DMS53 treated with DMSO at 0.1 percent for 48 hours (cell line): Measurements from ENCODE around the gene GATA3.

ENCODE experiments used
- DNase-seq: peaks from one replicate; lab custom pipeline; 2025; ENCODE audit not compliant: unreplicated experiment; lab: John Stamatoyannopoulos, UW

GATA3 gene

DNA sequence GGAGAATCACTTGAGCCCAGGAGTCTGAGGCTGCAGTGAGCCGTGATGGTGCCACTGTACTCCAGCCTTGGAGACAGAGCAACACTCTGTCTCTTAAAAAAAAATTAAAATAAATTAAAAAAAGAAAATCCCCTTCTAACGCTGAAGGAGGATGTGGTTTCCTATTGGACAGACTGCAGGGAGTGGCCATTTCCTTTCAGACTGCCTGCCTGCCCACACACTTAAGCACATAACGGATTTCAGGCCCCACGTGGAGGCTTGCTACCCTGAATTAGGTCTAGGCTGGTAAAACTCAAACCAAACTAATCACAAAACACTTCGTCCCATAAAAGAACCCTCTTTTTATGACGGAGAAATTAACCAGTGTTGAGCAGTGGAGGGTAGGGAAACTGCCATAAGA is 34.0 kb downstream of the GATA3 start:
- DNase-seq = no peak

DNA sequence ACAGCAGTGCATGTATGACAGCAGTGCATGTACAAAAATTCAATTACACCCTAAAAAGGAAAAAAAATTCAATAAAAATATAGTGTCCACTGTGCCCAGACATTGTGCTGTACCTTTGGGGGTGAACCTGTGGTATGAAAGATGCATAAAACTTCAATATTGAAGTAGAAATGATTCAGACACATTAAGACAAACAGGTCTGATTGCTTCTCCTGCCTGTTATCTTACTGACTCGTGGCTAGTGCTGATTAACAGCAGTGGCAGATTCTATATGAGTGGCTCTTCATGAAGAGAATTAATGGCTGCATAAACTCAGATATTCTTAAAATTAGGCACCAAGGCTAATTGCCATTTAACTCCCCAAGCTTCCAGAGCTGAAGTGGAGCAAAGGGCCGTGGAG is 37.9 kb downstream of the GATA3 start:
- DNase-seq = no peak

DNA sequence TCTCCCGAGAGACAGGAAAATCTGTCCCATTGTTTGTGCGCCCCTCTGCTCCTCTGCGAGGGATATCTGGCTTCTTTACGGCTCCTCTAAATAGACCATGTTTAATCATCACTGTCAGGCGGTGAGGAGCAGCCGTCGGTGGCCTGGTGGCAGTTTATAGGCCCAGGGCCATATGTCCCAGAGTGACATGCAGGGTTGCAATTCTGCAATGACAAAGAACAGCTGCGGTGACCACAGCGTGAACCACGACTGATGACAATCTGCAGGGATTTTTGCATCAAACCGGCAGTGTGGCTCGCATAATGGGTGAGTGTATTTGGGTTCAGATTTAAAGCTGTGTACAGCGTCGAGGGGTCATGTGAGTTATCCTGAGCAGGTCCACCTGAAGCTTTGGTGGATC is 41.5 kb downstream of the GATA3 start:
- no peak for DNase-seq

DNA sequence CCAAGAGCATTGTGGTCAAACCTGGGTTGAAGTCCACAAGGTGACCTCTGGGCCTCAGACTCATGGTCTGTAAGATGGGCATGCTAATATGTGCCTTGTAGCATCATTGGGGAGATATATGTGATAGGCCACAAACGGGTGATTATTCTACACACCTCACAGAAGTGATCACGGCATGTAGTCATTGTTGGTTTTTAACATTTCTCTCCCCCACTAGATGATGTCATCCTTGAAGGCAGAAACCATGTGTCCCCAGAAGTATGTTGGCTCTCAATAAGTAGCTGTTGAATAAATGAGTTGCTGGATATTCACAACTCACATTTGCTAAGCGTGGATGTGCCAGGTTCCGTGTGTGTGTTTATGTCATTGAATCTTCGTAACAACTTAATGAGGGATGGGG is 42.4 kb downstream of the GATA3 start:
- no peak for DNase-seq

DNA sequence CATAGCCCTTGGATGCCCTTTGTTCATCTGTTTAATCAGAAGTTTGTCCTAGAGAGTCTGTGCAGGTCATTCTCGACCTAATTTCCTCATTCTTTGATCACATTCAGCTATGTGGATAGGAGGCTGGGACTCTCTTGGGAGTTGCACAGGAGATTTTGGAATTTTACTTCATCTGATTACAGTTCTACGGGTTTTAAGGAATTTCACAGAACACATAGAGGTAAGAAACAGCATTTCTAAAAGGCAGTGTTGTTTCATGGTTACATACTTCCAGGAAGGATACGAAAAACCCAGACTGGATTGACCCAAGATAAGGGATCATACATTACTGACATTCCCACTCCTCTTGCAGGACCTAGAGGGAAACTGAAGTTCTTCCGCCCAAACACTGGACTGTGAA is 45.9 kb downstream of the GATA3 start:
- no peak for DNase-seq

DNA sequence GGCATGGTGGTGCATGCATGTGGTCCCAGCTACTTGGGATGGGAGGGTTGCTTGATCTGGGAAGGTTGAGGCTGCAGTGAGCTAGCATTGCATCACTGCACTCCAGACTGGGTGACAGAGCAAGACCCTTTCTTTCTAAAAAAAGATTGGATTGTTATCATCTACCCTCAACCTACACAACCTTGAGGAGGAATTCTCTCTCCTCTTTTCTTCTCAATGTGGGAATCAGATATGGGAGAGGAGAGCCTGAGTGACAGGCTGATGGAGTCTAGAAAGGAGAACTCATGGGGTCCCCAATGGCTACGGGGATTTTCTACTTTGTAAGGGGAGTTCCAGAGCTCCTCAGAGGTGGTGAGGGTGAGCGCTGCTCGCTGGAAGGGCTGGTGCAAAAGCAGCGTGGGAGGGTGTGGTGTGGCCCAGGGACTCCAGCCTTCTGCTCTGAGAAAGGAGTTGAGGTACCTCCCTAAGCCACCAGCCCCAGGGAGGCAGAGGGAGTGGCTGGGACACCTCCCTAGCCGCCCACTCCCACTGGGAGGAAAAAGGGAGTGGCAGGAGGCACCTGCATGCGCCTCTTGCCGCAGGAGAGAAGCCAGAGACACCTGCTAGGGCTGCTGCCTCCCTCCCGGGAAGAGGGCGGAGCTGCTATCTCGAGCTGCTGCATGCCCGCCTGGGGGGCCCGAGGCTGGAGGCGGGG is 48.4 kb downstream of the GATA3 start:
- no peak for DNase-seq

DNA sequence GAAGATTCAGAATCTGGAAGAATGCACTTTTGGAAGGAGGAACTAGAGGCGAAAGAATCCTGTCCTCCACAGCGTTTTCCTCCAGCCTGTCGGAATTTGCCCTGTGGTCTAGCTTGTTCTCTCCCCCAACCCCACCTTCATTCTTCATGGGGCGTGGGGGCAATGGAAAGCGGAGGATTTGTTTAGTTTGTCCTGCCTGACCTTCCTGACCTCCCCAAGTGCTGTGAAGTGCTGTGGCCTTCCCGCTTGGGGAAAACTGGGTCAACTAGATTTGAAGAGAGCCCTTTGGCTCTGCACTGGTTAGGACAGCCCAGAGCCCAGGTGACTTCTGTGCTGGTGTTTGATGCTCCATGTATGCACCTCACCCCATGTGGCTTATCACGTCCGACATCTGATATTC is 49.1 kb downstream of the GATA3 start:
- DNase-seq = no peak

DNA sequence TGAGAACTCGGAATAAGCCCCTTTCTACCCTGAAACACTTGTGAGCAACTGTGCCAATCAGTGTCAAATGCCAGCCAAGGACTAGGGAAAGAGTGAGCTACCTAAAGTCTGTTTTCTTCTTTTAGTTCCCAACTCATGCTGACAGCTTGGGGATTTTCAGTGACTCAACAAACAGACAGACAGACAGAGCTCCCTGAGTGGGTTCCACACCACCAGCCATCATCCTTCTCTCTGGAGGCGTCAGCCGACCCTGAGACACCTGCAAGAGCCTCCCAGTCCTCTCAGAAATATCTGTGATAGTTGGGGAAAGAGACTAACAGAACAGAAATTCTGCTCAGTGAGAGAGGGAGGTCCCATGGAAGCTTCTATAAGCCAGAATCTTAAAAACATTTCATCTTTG is 49.5 kb downstream of the GATA3 start:
- no peak for DNase-seq

DNA sequence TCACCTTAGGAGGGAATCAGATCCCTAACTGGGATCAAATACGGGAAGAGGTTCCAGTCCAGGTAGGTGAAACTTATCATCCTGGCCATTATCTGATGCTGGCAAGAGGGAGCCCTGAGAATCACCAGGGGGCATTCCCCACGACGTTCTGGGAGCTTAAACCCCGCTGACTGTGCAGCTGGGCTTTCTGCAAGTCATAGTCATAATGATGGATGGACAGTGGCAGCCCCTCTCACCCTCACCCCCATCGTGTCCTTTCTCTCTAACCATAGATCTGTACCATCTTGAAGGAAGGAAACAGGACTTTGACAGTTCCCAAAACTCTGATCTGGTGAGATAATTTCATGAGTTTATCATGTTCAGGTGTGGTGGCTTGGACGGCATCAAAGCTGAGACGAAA is 50.2 kb downstream of the GATA3 start:
- DNase-seq = no peak

DNA sequence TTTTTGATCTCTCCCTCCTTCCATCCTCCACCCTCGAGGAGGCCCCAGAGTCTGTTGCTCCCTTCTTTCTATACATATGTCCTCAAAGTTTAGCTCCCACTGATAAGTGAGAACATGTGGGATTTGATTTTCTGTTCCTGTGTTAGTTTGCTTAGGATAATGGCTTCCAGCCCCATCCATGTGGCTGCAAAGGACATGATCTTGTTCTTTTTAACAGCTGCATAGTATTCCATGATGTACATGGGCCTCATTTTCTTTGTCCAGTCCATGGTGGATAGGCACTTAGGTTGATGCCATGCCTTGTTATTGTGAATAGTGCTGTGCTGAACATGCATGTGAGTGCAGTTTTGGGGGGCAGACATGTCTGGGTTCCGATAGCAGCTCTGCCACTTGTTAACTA is 51.4 kb downstream of the GATA3 start:
- no peak for DNase-seq

DNA sequence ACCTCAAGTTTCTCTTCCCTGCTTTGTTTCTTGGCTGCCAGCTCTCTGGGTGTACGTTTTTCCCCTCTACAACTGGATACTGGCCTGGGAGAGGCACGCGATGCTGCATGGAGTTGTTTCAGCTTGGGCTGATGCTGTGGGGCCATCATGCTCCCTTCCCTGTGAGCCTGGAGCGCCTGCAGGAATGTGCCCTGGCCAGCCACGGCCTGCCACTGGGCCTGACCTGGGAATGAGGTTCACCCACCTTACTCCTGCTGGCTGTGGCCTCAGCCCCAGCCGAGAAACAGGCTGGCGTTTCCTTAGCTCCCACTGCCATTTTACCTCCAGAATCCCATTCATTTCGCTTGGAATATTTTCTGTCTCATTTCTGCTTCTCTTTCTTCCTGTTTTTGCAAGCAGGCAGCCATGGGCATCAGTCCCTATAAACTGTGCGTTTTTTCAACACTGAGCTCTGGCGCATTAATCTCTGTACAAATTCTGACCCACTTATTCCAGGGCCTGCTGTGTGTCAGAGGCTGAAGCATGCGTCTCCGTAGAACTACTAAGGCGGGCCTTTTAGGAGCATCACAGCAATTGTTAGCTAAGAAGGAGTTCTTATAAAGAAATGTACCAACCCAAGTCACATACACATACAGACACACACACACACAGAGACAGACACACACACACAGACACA is 57.9 kb downstream of the GATA3 start:
- no peak for DNase-seq

DNA sequence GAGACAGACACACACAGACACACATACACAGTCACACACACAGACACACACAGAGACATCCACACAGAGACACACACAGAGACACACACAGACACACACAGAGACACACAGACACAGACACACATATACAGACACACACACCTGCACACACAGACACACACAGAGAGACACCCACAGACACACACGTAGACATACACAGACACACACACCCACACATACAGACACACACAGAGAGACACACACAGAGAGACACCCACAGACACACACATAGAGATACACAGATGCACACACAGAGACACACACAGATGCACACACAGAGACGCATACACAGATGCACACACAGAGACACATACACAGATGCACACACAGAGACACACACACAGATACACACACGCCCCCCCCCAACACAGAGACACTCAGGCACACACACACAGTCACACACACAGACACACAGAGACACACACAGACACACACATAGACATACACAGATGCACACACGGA is 58.5 kb downstream of the GATA3 start:
- DNase-seq = no peak

DNA sequence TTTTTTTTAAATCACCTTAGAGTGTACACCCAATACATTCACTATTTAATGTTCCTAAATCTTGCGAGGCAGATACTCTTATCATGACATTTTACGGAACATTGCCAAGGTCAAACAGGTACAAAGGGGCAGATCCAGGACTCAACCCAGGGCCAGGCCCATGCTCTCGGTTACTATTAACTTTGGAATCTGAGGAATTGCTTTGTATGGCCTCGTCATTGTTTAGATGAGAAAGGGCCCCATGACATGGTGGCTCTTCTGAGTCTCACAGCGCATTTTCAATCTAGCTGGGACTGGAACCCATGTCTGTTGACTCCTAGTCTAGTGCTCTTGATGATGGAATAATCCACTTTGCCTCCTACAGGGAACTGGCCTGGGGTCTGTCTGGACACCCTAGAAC is 59.1 kb downstream of the GATA3 start:
- DNase-seq = no peak

DNA sequence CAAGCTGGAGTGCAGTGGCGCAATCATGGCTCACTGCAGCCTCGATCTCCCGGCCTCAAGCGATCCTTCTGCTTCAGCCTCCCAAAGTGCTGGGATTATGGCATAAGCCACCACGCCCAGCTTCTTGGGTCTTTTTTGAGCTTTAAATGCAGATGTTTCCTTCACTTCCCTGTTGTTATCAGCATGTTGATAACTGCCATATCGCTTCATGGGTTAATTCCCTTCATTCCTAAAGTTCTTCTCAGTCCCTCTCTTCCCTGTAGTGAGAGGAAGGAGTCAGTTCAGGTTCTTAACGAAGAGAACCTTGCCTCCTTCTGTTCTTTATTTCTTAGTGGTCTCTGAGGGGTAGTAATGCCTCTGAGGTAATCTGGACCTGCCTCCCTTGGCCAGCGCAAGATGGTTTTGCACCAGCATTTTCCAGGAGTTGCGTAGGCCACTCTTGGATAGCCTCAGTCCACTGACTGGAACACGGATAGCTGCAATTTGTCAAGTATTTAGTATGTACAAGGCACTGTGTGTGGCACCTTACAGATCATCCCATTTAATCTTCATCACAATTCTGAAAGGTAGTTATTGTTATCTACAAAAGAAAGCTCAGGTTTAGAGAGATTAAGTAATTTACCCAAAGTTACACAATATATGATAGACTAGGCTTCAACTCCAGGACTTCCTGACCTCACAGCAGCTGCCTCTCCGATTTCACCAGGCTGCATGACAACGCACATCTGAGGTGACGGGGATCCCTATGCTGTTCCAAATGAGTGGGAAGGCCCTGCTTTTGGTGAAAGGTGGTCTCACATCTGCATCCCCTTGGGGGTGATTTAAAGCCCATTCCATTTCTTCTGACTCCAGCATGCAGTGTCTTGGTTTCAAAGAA is 60.5 kb downstream of the GATA3 start:
- no peak for DNase-seq

DNA sequence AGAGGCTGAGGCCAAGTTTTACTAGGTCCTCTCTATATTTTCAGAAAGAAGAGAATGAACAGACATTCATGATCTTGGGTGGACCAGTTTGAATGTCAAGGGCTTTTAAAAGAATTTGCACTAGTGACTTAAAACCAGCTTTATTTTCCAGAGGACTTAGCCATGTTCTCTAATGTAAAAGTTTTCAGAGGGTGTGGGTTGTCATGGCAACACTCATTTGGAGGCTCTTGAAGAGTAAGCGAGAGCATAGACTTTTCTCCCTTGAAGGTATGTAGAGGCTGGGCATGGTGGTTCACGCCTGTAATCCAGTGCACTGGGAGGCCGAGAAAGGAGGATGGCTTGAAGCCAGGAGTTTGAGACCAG is 61.1 kb downstream of the GATA3 start:
- no peak for DNase-seq

DNA sequence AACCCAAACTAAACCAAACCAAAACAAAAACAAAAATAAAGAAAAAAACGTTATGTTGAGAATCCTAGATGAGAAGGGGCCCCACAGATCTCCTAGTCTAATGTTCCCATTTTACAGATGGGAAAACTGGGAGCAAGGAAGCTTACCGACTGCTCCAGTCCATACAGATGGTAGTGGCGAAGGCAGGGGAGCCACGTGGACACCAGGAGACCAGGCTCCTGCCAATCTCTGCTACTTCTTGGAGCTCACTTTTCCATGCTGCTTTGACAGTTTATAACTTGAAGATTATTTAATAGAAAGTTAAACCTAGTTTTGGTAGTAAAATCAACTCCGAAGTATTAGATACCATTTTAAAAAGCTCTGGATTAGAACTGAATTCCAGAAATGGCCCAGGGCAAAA is 62.0 kb downstream of the GATA3 start:
- DNase-seq = no peak

DNA sequence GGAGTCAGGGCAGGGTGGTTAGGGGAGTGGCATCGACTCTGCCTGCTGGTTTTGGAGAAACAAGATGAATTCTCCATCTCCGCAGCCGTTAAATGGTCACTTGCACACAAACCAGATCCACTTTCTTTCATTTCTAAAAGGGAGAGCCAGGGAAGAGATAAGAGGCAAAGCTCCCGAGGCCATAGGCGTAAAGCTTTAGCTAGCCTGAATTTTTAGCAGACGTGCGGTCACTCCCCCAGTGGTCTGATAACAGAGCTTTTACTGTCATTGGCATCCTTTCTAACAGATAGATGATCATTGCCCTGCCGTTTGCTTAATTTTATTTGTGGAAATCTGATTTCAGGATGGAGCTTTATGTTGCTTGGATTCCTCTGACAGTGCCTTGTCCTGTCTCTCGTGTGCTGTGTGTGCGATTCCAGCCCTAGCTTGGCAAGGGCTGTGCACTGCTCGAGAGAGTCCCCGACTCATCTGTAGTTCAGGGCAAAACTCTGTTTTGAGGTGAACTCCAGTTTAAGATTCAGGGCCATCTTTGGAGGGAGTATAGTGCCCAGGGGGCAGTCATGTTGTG is 62.5 kb downstream of the GATA3 start:
- DNase-seq = no peak

DNA sequence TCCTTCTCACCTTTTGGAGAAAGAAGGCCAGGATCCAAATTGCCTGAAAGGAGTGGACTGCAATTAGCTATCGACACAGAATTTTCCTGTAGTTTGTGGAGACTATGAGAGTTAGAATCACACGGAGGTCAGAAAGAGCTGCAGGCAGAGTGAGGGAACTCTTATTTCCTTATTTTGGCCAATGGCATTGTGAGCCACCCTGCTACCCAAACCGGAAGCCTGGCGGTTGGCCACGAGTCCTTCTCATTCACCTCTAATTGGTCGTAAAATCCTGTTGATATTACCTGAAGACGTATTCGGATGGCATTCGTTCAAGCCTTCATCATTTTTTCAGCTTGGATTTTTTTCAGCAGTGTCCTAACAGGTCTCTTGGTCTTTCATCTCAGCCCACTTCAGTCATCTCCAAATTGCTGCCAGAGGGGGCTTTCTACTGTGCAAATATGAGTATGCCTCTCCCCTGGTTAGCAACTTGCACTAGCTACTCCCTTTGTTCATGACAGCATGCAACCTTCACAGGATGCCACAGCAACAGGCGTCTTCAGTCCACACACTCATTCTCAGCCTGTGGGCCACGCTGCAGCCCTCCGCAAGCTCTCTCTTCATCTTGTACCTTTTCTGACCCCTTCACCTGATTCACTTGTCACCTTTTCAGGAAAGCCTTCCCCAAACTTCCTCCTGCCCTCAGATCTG is 66.9 kb downstream of the GATA3 start:
- DNase-seq = no peak

DNA sequence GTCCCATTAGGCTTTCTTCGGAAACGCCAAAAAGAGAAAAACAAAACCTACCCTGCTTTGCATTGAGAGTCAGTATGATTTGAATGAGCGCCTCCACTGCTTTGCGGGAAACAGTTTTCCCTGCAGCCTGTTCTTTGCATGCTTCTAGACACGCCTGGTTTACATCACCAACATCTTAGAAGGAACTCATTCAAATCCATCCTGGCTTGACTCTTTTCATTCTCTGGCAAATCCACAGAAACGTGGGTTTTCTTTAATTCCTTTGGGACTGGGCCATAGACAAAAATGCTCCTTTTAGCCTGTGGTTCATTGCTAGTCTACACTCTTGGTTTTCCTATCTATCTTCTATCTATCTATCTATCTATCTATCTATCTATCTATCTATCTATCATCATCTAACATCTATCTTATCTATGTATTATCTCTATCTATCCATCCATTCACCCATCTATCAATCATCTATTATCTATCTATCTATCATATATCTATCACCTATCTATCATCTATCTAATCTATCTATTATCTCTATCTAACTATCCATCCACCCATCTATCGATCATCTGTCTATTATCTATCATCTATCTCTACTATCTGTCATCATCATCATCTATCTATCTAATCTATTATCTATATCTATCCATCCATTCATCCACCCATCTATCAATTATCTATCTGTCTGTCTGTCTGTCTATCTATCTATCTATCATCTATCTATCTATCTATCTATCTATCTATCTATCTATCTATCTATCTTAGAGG is 68.3 kb downstream of the GATA3 start:
- DNase-seq = no peak

DNA sequence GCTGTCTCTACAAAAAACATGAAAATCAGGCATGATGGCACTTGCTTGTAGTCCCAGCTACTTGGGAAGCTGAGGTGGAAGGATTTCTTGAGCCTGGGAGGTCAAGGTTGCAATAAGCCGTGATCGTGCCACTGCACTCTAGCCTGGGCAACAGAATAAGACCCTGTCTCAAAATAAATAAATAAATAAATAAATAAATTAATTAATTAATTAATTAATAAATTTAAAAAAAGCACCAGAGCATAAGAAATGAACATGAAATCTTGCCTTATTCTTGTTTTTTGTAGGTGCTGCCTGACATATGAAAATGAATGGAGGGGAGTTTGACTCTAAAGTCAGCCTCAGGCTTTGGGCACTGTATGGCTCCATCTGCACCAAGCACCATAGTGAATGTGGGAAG is 69.9 kb downstream of the GATA3 start:
- no peak for DNase-seq
